Bronchial epithelial cell (primary cell): ENCODE results near the gene LTBP3. TPM values are rescaled to one million over a fixed set of nuclear protein-coding genes. Genes with fewer than 3 reads are reported as not detected.

Experiments used
- DNase-seq: peaks from one replicate; pipeline ENCODE4 v3.0.0-alpha.2; 2010; ENCODE audit warnings: low read depth
- FAIRE-seq: peaks from 2 replicates; lab custom pipeline; 2011; peaks lifted over from hg19 to GRCh38; lab: Jason Lieb, UNC
- H3K27me3 ChIP-seq: 2 replicates; pipeline ENCODE4 v1.5.1; 2011; ENCODE audit warnings: low read length; ENCODE audit not compliant: control insufficient read depth, insufficient read depth
- H3K36me3 ChIP-seq: 2 replicates; pipeline ENCODE4 v1.5.1; 2011; ENCODE audit warnings: low read length; ENCODE audit not compliant: control insufficient read depth, insufficient read depth
- H3K4me3 ChIP-seq: 2 replicates; pipeline ENCODE4 v1.5.1; 2011; ENCODE audit warnings: mild to moderate bottlenecking, low read depth, low read length, control low read depth
- total RNA-seq: library from RNA; depleted of rRNA; stranded (reverse); fragments of >200 nt; gene quantifications from 2 replicates; pipeline ENCODE4 v1.2.1, GENCODE V29; 2014
- TF ChIP-seq, protein P1 (sequence below): IDR thresholded peaks from 2 replicates; pipeline ENCODE4 v1.5.1; 2011; ENCODE audit warnings: mild to moderate bottlenecking, moderate library complexity, low read length, control low read depth, inconsistent platforms; ENCODE audit not compliant: insufficient read depth, severe bottlenecking

LTBP3 gene
- total RNA-seq, 1 donor from 2014 or later: 35.0 TPM

DNA sequence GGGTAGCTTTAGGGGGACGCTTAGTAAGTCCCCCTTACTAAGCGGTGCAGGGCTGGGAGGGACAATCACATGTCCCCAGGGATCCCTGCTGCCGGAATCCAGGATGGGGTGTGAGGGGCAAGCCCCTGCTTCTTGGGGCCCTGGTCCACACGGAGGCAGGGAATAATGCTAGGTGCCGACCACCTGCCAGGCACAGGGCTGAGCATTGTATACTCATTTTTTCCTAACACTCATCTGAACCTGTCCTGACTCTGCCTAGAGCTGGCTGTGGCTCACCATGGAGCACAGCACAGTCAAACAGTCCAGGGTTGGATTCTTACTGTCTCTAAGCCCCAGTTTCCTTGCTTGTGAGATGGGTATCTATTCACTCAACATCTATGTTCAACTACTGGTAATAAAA is 1.4 kb upstream of the LTBP3 start:
- DNase-seq (no peak), FAIRE-seq (no peak)
- Histone ChIP-seq H3K4me3 (no peak overlapping the region), H3K27me3 (no peaks in the 10 kb centered on the region), H3K36me3 (no peaks in the 10 kb centered on the region)
- TF ChIP-seq, protein P1, sequence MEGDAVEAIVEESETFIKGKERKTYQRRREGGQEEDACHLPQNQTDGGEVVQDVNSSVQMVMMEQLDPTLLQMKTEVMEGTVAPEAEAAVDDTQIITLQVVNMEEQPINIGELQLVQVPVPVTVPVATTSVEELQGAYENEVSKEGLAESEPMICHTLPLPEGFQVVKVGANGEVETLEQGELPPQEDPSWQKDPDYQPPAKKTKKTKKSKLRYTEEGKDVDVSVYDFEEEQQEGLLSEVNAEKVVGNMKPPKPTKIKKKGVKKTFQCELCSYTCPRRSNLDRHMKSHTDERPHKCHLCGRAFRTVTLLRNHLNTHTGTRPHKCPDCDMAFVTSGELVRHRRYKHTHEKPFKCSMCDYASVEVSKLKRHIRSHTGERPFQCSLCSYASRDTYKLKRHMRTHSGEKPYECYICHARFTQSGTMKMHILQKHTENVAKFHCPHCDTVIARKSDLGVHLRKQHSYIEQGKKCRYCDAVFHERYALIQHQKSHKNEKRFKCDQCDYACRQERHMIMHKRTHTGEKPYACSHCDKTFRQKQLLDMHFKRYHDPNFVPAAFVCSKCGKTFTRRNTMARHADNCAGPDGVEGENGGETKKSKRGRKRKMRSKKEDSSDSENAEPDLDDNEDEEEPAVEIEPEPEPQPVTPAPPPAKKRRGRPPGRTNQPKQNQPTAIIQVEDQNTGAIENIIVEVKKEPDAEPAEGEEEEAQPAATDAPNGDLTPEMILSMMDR: no peak

DNA sequence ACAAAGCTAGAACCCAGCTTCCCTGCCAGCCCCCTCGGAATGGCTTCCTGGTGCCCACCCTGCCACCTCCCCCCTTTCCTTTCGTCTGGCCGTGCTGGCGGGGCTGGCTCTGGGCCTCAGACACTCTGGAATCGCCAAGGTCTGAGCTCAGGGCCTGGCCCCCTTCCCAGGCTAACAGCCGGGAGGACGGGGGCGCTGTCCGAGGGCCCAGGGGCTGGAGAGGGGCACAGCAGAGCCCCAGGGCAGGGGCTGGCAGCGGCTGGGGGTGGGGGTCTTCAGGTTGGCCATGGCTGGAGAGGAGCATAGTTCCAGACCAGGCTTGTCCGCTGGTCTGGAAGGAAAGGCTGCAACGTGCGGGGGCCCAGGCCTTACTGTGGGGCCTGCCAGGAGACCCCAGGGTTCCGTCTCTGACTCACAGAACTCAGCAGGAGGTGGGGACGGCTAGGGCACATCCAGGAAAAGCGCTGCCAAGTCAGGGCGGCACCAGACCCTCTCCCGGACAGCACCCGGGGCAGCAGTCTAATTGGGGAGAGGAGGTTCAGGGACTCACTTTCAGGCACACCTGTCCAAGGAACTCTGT is 861 bp upstream of the LTBP3 start:
- Histone ChIP-seq H3K4me3 (no peak overlapping the region), H3K27me3 (no peaks in the 10 kb centered on the region)
- no peak for FAIRE-seq

DNA sequence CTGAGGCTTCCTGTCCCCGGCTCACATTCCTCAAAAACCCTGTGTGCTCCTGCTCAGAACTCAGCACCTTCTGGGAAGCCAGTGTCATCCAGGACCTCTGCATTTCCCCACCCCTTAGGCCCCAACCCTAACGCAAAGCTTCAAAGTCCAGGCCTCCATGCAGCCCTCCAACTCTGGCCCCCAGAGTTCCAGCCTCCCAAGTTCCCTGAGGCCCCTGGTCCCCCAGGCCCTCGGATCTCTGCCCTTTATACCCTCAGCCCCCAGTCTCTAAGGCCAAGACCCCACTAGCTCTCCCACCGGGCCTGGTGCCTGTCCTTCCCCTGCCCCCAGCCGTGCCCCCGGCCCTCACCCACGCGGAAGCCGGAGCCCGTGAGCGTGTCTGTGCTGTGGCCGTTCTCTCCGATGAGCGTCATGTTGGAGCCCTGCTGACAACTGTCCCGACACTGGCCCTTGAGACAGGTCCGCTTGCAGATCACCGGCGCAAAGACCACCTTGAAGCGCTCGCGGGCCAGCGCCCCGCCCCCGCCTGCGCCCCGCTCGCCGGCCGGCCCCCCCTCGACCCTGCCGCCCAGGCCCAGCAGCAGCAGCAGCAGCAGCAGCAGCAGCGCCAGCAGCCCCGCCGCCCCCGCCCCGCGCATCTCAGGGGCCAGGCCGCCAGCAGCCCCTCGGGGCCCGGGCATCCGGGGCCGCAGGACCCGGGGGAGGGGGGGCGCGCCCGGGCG is 718 bp downstream of the LTBP3 start:
- Histone ChIP-seq H3K27me3 (no peaks in the 10 kb centered on the region), H3K4me3 (peak overlapping the region; percentile 34), H3K36me3 (no peaks in the 10 kb centered on the region)
- TF ChIP-seq, protein P1: no peak
- no peak for FAIRE-seq
- DNase-seq: no peak

More for the DNA sequence above, 861 bp upstream of the LTBP3 start:
- DNase-seq: no peak
- H3K36me3 ChIP-seq: no peaks in the 10 kb centered on the region
- TF ChIP-seq, protein P1: no peak

DNA sequence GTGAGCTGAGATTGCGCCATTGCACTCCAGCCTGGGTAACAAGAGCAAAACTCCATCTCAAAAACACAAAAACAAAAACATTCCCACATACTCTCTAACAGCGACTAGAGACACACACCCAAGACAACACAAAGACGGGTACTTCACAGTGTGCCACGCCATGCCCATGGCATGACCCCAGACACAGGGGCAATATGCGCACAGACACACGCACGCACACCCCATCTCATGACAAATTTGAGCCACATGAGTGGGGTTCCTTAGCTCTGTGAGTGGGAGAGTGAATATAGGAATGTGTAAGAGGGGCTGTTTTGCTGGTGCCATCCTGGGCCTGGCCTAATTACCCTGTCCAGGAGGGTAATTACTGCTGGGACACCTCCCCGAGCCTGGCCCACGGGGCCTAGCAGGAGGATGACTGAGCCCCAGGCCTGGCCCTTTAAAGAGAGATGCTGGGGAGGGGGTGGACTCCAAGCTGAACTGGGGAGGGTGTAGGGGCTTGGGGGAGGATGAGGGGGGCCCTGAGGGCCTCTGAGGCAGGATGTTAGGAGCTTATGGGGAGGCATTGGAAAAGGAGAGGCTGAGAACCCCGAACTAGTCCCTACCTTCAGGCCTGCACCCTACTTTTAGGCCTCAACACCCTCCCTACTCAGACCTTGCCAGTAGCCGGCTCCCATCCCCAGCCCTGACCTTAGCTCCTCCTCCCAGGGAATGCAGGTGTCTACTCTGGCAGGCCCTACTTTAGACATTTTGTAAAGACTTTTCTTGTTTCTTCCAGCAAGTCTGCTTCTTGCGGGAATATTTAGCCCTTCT is 1.5 kb downstream of the LTBP3 start:
- FAIRE-seq: no peak
- TF ChIP-seq, protein P1: no peak
- H3K4me3 ChIP-seq: no peak overlapping the region
- H3K27me3 ChIP-seq: no peaks in the 10 kb centered on the region
- H3K36me3 ChIP-seq: no peaks in the 10 kb centered on the region
- DNase-seq: no peak

DNA sequence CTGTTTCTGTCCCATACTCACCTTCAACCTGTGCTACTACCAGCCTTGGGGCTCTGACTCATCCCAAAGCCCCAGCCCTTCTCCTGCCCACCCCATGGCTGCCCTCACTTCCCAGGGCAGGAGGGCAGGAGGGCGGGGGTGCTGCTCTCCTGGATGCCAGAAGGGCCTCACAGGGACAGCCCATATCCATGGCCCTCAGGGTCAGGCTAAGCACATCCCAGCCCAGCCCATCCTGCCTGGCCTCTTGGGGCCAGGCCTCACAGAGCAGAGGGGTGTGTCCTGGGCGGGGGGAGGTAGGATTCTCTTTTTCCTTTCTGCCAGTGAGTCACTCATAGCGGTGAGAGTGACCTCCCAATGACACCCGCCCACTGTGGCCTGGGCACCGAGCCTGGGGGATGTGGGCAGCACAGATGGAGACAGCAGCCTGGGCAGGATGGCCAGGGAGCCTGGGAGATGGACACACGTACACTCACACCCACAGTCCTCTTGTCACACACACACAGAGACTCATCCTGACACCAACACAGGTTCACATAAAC is 2.4 kb downstream of the LTBP3 start:
- DNase-seq (peak; percentile 63), FAIRE-seq (no peak)
- TF ChIP-seq, protein P1: no peak
- no peaks in the 10 kb centered on the region for H3K27me3 ChIP-seq
- H3K36me3 ChIP-seq: no peaks in the 10 kb centered on the region
- no peak overlapping the region for H3K4me3 ChIP-seq
